GM18868 (cell line): ENCODE measurements around the gene CSHL1.
"Not testable (repeated sequence)": the region's sequence is repeated elsewhere in the genome, so short reads cannot be mapped to it uniquely, and the experiment has no call there.

ENCODE experiments used
- ATAC-seq: cut with Tn5 transposase; IDR thresholded peaks from one replicate; pipeline ENCODE4 v1.9.1; 2021; ENCODE audit warnings: mild to moderate bottlenecking, moderate library complexity; ENCODE audit not compliant: unreplicated experiment

Gene CSHL1

DNA sequence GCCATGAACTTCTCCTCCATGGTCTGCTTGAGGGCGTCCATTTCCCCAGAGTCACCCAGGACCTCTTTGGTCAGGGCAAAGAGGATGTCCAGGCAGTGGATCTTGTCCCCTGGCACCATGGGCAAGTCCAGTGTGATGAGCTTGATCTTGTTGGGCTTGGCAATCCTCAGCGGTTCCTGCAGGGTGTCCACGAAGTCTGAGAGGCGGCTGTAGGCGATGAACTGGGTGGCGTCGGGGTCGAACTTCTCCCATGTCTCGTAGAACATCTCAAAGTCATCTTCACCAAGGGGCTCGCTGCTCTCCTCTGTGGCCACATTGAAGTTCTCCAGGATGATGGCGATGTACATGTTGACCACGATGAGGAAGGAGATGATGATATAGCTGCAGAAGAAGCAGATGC is 30.1 kb upstream of the CSHL1 start:
- no peak for ATAC-seq

DNA sequence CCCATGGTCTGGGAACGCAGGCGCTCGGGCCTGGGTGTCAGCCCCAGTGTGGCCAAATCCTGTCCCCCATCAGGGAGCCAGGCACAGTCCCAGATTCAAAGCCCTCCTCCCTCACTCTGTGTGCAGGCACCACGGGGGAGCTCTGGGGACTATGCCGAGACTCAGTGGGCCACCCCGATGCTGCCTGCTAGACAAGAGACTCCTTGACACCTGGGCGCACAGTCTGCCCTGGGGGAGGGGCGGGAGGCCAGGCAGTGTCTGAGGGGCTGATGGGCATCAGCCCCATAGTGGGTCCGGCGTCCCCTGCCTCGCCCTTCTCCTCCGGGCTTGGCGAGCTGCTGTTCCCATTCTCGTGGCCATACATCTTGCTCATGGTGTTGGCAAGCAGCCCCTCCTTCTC is 29.5 kb upstream of the CSHL1 start:
- ATAC-seq = no peak

DNA sequence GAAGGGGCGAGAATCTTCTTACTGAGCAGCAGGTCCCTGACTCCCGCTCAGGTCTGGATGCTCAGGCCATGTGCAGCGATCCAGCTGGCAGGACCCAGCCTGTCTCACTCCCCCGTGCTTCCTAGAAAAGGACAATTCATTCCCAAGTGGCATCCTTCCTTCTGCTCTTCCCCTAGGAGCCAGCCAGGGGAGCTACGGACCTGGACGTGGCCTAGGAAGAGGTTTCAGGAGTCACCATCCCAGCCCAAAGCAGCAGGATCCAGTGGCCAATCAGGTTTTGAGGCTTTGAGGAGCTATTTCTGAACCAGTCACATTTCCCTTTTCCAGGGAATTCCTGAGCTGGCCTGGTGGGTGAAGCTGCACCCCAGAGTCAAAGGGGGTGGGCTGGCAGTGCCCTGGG is 28.8 kb upstream of the CSHL1 start:
- no peak for ATAC-seq

DNA sequence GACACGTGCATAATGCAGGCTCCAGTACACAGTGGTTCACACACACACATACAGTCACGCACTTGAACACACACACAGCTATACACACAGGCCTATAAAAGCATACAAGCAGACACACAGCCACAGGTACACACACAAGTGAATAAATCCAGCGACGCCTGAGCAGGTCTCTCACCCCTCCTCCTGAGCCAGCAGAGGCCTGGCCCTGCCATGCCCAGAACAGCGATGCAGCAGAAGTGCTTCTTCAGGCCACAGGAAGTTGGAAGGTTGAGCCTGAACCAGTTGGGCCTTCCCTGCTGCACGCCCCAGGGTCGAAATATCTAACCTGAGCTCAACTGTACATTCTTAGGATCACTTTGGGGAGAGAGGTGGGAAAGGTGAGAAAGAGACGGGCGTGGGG is 28.3 kb upstream of the CSHL1 start:
- ATAC-seq = no peak

DNA sequence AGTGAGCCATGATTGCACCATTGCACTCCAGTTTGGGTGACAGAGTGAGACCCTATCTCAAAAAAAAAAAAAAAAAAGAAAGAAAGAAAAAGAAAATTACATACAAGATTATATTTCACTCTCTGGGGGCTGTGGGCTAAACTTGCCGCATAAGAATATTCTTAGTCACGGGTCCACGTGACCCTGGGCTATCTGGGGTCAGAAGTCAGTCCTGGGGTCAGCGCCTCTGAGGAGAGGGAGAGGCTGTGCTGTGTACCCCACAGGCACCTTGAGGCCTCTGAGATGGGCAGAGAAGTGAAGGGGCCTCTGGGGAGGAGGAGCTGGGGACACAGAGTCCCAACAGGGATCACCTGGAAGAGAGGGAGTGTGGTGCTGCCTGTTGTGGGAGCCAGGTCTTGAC is 26.9 kb upstream of the CSHL1 start:
- ATAC-seq = no peak

DNA sequence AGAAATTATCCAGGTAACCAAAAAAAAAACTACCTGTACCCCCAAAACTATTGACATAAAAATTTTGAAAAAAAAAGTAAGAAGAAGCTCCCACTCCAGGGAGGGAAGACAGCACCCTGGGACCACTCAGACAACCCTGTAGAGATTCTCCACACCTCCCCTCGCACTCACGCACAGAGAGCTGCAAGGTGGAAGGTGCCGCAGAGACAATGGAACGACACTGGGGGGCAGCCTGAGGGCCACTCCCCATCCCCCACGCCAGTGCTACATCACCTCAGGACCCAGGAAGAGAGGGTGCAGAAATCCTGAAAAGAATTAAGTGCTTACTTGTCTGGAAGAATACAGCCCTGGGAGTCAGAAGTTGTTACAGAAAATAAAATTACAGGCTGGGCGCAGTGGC is 26.3 kb upstream of the CSHL1 start:
- ATAC-seq = no peak

DNA sequence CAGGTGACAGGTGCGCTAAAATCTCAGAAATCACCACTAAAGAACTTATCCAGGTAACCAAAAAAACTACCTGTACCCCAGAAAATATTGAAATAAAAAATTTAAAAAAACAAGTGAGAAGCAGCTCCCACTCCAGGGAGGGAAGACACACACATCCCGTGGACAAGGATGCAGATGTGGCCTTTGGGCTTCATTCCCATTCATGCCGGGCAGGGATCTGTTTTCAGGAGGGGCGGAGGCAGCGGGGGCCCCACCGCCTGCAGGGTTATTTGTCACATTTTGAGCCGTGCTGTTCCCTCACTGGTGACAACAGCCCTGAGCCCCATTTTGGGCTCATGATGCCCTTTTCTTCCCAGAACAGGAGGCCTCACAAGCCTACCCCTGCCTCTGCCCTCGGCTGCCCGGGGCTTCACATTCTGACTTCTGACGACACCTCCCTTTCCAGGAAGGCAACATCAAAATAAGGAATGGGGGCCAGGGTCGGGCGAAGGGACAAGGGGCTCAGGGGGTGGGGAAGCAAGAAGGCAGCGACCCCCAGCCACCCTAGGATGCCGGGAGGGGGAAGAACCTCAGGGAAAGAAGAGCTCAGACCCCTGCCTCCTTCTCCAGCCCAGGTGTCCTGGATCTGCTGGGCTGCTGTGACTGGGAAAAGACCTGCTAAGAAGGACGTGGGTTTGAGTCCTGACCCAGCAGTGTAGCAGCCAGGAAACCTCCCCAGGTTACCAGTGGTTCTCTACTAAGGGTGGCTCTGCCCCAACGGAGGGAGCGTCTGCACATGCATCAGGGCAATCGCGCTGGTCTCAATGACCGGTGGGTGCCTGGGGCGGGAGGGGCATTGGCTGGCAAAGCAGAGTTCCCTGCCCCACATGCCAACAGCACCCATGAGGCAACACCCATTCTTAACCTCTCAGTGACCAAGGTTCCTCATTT is 23.4 kb upstream of the CSHL1 start:
- no peak for ATAC-seq

DNA sequence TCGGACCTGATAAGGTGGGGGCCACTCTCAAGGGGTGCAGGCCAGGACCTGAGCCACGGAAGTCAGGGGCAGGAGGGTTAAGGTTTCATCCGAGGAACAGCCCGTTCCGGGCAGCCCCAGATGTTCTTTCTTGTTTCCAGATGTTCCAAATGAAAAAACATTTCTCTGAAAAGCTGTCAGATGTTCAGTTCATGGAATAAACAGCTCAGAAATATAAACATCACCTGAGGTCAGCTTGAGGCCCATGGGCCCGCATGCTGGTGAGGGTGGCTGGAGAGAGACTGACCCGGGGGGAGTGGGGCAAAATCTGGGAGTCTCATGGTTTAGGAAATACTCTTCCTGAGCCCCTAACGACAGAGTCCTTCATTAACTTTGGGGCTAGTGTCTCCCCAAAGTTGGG is 22.5 kb upstream of the CSHL1 start:
- ATAC-seq = no peak

DNA sequence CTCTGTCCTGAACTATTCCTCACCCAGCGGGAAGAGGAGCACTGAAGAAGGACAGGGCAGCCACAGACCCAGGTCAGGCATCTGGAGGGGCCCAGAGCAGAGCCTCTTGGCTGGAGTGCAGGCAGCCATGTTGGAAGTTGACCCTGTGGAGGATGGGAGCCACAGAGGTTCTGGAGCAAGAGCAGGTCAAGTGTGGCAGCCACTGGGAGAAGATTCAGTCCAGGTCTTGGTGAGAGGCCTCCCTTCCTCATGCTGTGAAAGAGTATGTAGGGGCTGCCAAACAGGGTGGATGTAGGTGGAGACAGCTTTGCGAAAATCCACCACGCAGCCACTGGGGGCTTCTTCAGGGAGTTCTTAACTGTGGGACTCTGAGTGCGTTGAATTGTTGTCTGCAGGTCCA is 21.7 kb upstream of the CSHL1 start:
- ATAC-seq = no peak

DNA sequence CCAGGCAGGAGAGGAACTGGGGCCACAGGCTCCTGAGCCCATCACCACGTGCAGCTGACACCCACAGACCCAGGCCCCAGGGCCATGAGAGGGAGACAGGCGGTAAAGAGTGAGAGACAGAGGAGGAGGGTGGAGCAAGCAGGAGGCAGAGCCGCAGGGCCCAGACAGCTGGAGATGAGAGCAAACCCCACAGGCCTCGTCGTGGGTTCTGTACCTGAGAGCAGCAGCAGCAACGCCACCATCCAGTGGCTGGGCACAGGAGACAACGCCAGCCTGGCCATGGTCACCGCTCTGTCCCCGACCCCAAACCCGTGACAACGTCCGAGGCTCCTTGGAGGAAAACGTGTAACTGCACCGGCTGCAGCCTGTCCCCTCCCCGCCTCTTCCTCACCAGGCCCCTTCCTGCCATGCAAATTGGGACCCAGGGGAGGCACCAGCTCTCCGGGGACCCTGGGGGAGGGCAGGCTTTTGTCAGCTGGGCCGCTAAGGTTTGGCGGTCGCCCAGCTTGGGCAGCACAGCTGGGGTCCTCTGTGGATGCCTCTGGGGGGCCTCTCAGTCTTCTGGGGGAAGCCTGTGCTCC is 21.0 kb upstream of the CSHL1 start, which contains the start of gene CD79B:
Gene CD79B (minus strand): TSS at position 351 of the 581 bp plus-strand sequence. CDS start 70 bp downstream, at position 281.
- peak; percentile 81 for ATAC-seq

DNA sequence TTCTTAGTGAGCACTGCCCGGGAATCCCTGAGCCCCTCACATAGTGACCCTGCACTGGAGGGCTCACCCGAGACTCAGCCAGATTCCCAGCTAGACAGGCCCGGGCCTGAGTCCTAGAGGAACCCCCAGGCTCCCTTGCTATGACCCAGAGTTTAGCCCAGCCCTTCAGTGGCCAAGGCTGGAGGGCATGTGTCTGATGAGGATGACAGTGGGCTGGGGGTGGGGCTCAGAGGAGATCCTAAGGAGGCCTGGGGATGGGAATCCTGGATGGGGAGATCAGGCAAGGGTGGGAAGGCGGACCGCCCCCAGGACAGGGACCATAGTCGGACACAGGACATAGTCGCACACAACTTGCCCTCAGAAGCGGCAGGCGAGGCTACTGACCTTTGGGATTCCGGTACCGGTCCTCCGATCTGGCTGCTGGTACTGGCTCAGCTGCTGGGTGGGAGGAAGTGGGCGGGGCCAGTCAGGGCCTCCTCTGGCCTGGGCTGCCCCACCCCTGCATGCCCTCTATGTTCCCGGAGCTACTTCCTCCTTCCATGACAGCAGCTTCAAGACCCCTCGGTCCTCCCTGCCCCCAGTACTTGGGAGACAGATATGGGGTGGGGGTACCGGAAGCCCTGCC is 20.0 kb upstream of the CSHL1 start:
- no peak for ATAC-seq

DNA sequence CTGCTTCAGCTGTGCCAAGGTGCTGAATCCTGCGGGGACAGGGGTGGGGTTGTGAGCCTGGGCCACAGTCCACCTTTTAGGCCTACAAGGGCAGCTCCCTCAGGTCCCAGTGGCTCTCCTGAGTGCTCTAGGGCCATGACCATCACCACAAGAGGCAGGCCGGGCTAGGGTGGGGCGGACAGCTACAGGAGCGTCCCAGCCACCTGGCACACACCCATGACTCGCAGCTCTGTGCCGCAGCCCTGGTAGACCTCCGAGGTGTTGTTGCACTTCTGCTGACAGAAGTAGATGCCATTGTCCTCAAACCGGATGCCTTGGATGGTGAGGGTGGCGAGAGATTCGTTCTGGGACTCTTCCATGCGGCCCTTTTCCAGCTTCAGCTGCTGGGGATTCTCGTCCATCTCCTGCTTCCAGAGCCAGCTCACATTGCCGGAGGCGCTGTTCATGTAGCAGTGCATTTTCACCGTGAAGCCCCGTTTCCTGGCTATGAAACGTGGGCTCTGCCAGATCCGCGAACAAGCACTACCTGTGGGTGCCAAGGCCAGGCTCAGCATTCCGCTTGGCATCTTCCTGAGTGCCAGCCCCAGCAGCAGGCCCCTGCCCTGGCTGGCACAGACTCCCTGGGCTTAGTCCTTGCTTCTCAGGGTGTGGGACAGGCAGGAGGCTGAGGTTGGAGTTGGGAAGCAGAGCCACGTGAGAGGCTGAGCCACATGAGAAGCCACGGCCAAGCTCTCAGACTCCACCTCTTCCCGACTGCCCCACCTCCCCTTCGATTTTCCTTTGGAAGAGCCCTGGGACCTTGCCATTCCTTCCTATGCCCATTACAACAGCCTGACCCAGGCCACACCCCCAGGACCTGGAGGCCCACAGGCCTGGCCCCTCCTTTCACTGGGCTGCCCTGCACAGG is 19.1 kb upstream of the CSHL1 start:
- ATAC-seq = no peak

DNA sequence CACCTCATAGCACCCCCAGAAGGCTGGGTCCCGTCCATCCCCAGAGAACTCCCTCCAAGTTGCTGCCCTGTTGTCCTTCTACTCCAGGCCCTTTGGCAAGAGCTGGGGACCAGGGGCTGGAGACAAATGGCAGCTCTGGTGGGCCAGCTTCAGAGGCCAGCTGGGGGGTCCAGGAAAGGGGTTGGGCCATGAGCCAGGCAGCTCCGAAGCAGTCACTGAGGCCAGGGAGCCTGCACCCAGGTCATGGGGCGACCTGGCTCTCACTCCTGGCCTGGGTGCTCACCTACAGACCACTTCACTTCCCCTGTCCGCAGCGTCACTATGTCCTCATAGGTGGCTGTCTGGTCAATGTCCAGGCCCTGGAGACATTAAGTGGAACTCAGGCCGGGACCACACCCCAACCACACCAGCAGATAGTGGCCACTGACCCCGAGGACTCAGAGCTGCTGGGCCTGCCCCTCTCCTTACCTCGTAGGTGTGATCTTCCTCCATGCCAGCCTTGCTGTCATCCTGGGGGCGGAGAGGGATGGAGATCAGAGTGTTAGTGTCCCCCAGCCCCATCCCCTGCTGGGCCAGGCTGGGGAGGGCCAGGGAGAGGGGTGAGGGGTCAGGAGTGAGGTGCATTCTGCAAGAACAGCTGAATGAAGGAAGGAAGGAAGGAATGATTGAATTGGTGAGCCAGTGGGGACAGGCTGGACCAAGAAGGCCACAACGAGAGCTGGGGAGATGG is 18.1 kb upstream of the CSHL1 start:
- ATAC-seq = no peak

DNA sequence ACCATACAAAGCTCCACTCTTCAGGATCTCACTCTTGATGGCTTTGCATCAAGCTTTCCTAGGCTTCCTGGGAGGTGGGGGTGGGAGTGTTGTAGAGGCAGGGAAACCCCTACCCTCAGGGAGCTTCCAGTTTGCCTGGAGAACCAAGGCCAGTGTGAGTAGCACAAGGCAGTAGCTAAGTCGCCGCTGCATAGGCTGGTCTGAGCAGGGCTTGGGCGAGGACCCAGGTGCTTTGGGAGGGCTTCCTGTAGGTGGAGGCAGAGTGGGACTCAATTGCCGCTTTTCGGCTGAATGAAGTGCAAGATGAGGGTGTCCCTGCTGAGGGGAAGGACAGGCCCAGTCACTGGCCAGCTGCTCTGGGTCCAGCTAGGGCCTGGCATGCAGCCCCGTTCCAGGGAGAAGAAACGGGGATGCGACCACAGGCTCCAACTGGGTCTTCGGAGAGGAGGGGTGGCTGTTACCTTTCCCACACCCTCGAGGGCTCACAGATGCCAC is 17.2 kb upstream of the CSHL1 start:
- no peak for ATAC-seq

DNA sequence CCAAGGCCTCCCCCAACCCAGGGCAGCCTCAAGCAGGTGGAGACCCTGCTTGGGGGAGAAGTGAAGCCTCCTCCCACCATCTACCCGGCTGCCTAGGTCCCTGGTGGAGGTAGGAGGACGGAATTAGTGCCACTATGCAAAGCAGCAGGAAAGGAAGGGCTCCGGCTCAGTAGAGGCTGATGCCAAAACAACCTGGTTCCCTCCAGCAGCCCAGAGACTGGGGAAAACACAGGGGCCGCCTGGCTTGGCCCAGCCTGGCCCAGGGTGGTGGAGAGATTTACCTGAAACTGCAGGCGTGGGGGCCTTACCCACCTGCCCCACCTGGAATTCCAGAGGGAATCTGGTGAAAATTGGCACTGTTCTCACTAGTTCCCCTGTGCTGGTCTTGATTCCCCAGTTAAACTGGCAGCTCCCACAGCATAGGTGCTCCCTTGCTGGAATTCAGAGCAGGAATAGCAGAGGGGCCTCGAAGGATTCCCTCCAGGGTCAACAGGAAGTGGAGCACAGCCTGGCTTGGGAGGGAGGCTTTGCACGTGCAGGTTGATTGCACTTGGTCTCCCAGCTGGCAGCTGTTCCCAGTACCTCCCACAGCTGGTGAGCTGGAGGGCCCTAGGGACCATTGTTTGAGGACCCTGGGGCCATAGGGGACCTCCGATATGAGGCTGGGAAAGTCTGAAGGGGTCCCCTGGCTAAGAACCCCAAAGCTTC is 16.6 kb upstream of the CSHL1 start:
- ATAC-seq = no peak

DNA sequence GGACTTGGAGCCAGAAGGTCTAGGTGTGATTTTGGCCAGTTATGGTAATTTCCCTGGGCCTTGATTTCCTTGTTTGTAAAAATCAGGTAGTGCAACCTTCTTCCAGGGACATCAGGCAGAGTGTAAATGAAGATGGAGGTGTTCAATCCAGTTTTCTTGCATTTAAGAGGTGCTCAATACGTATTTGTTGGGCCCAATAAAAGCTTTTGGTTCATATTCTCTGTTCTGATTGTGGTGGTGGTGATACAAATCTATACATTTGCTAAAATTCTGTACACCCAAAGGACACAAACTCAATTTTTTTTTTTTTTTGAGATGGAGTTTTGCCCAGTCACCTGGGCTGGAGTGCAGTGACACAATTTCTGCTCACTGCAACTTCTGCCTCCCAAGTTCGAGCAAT is 15.1 kb upstream of the CSHL1 start:
- ATAC-seq = no peak

DNA sequence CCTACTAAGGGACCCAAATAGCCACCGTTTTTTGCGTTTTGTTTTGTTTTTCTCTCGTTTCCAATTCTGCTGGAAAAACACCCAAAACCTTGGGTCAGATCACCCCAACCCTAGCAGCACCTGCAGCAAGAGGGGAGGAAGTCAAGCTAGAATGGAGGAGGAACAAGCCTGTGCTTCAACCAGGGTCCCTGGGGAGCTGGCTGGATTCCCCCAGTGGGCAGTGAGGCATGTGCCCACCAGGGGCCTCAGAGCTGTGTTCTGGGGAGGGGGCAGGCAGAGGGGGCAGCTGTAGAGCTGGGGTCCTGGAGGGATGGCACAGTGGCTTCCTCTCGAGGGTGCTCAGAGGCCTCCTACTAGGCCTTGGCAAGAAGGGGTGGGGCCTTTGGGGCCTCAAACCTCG is 14.6 kb upstream of the CSHL1 start:
- no peak for ATAC-seq

DNA sequence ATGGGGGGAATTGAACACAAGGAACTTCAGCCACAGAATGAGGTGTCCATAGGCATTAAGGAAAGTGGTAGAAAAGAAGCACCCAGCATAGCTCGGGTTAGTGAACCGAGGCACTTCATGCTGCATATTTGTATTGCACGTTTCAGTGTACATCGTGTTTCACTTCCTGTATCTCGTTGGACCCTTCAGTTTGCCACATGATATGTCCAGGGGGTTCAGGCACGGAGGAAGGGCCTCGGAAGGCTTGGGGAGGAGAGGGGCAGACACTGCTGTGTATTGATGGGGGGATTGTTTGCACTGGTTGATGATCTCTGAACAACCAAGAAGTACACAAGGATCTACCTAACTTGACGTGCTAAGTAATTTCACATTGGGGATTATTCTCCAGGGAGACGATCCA is 11.3 kb upstream of the CSHL1 start:
- peak; percentile 65 for ATAC-seq

DNA sequence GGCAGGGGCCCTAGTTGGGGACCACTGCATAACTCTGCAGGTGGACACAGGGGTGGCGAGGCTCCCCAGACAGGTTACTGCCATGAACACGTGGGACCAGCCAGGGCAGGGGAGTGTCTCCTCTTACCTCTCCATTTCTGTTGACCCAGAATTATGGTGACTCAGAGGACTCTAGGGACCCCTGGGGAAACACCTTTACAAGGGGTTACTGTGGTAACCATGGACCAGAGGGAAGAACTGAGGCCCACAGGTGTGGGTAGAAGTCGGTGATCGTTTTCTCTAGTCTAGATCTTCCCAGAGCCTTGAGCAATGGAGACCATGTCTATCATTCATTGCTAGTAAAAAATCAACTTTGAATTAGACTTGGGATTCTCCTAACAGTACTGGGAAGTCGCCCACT is 9.7 kb upstream of the CSHL1 start:
- not testable (repeated sequence) for ATAC-seq
